Measurements from ENCODE around the gene PPP6R3.
"Not testable (repeated sequence)": the region's sequence is repeated elsewhere in the genome, so short reads cannot be mapped to it uniquely, and the experiment has no call there.

The PPP6R3 gene

DNA sequence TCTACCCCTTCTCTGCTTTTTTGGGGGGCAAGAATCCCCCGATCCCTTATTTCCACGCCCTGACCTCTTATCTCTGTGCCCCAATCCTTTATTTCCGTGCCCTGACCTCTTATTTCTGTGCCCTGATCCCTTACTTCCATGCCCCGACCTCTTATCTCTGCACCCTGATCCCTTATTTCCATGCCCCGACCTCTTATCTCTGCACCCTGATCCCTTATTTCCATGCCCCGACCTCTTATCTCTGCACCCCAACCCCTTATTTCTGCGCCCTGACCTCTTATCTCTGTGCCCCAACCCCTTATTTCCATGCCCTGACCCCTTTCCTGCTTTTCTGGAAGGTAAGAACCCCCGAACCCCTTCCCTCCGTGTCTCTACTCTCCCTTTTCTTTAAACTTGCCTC lies 163.2 kb downstream of the PPP6R3 start:
- DNase-seq, result not testable (repeated sequence)

DNA sequence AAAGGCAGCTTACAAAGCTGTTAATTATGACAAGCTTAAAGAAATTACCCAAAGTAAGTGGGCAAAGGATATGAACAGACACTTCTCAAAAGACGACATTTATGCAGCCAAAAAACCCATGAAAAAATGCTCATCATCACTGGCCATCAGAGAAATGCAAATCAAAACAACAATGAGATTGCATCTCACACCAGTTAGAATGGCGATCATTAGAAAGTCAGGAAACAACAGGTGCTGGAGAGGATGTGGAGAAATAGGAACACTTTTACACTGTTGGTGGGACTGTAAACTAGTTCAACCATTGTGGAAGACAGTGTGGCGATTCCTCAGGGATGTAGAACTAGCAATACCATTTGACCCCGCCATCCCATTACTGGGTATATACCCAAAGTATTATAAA lies 164.5 kb downstream of the PPP6R3 start:
- not testable (repeated sequence) for DNase-seq

DNA sequence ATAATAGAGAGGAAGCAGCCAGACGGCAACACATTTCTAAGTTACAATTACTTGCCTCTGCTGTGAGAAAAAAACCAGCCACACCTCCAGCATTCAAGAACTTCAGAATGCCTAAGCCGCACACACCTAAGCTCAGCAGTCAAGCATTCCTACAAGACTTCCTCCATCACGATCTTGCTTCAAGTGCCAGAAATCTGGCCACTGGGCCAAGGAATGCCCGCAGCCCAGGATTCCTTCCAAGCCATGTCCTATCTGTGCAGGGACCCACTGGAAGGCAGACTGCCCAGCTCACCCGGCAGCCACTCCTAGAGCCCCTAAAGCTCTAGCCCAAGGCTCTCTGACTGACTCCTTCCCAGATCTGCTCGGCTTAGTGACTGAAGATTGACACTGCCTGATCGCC lies 165.7 kb downstream of the PPP6R3 start:
- not testable (repeated sequence) for DNase-seq

DNA sequence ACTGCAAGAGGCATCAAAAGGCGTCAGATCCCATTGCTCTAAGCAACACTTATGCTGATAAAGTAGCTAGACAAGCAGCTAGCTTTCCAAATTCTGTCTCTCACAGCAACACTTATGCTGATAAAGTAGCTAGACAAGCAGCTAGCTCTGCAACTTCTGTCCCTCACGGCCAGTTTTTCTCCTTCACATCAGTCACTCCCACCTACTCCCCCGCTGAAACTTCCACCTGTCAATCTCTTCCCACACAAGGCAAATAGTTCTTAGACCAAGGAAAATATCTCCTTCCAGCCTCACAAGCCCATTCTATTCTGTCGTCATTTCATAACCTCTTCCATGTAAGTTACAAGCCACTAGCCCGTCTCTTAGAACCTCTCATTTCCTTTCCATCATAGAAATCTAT lies 168.3 kb downstream of the PPP6R3 start:
- DNase-seq, result not testable (repeated sequence)

DNA sequence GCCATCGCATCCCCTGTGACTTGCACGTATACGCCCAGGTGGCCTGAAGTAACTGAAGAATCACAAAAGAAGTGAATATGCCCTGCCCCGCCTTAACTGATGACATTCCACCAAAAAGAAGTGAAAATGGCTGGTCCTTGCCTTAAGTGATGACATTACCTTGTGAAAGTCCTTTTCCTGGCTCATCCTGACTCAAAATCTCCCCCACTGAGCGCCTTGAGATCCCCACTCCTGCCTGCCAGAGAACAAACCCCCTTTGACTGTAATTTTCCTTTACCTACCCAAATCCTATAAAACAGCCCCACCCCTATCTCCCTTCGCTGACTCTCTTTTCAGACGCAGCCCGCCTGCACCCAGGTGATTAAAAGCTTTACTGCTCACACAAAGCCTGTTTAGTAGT lies 171.8 kb downstream of the PPP6R3 start:
- DNase-seq, result not testable (repeated sequence)

DNA sequence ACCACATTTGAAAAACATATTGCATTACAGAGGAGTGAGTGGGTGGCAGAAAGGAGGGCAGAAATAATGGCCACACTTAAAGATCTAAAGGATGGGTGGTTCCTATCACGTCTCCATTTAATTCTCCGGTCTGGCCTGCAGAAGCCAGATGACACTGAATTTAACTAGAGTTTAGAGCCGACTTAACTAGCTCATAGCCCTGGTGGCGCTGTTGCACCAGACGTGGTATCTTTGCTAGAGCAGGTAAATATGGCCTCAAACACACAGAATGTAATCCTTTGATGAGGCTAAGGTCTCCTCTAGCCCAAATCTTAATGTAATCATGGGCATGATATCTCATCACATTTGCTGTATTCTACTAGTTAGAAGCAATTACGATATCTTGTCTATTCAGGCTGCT lies 172.2 kb downstream of the PPP6R3 start:
- DNase-seq, result peak; percentile 35

DNA sequence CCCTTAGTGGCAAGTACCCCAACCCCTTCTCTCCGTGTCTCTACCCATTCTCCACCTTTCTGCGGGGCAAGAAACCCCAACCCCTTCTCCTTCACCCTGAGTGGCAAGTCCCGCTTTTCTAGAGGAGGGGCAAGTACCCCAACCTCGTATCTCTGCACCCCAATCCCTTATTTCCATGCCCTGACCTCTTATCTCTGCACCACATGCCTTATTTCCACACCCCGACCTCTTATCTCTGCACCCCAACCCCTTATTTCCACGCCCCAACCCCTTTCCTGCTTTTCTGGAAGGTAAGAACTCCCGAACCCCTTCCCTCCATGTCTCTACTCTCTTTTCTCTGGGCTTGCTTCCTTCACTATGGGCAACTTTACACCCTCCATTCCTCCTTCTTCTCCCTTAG lies 174.1 kb downstream of the PPP6R3 start:
- not testable (repeated sequence) for DNase-seq

DNA sequence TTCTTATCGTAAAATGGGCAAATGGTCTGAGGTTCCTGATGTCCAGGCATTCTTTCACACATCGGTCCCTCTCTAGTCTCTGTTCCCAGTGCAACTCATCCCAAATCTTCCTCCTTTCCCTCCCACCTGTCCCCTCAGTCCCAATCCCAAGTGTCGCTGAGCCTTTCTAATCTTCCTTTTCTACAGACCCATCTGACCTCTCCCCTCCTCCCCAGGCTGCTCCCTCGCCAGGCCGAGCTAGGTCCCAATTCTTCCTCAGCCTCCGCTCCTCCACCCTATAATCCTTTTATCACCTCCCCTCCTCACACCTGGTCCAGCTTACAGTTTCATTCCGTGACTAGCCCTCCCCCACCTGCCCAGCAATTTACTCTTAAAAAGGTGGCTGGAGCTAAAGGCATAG lies 174.6 kb downstream of the PPP6R3 start:
- not testable (repeated sequence) for DNase-seq

DNA sequence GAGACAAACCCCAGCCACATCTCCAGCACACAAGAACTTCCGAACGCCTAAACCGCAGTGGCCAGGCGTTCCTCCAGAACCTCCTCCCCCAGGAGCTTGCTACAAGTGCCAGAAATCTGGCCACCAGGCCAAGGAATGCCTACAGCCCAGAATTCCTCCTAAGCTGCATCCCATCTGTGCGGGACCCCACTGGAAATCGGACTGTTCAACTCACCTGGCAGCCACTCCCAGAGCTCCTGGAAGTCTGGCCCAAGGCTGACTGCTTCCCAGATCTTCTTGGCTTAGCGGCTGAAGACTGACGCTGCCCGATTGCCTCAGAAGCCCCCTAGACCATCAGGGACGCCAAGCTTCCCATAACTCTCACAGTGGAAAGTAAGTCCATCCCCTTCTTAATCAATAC lies 175.3 kb downstream of the PPP6R3 start:
- not testable (repeated sequence) for DNase-seq

DNA sequence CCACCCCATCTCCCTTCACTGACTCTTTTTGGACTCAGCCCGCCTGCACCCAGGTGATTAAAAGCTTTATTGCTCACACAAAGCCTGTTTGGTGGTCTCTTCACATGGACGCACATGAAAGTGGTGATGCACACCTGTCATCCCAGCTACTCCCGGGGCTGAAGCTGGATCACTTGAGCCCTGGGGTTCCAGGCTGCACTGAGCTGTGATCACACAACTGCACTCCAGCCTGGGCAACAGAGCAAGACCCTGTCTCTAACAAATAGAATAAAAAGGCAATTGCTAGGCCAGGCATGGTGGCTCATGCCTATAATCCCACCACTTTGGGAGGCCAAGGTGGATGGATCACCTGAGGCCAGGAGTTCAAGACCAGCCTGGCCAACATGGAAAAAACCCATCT lies 178.8 kb downstream of the PPP6R3 start:
- DNase-seq, result not testable (repeated sequence)

DNA sequence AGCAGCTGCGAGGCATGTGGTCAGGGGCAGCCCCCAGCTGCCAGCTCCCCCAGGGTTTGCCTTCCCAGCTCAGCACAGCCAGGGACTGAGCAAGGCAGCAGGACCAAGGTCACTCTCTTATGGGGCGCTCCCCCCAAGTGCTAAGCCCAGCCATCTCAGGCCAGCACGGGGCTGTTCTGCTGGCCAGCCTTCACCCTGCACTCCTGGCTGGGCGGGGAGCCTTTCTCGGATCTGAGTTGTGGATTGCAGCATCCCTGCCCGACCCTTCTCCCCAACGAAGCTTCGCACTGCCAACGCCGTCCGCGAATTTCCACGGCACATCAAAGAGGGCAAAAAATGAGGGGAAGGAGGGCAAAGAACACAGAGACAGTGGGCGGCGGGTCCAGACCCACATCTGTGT lies 181.3 kb downstream of the PPP6R3 start:
- DNase-seq, result no peak

DNA sequence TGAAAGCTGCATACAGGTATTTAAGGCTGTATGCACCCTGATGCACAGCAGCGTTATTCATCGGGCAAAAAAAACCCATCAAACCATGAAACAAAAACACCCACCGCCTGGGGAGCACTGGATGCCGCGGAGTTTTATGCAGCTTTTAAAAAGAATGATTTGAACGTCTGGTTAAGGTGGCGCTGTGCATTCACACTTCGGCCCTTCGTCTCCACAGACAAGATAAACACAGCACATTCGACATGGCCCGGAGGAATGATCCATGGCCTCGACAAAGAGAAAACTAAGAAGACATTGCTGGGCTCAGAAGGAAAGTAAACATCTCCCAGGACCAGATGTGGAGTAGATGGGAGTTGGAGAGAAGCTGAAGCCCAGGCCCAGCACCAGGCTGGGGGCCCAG lies 183.0 kb downstream of the PPP6R3 start:
- DNase-seq, result no peak

DNA sequence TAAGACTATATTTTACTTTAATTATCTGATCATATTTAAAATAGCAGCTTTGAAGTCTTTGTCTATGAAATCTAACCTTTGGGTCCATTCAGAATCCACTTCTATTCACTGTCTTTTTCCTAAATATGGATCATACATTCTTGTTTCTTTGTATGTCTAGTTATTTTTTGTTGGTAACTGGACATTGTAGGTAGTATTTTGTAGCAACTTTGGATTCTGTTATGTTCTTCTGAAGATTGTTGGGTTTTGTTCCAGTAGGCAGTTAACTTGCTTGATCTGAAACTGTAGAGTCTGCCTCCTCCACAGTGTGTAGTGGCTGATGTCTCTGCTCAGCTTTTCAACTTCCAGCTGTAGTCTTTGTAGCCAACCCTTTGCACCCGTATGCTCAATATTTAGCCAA lies 186.3 kb downstream of the PPP6R3 start:
- DNase-seq, result no peak

DNA sequence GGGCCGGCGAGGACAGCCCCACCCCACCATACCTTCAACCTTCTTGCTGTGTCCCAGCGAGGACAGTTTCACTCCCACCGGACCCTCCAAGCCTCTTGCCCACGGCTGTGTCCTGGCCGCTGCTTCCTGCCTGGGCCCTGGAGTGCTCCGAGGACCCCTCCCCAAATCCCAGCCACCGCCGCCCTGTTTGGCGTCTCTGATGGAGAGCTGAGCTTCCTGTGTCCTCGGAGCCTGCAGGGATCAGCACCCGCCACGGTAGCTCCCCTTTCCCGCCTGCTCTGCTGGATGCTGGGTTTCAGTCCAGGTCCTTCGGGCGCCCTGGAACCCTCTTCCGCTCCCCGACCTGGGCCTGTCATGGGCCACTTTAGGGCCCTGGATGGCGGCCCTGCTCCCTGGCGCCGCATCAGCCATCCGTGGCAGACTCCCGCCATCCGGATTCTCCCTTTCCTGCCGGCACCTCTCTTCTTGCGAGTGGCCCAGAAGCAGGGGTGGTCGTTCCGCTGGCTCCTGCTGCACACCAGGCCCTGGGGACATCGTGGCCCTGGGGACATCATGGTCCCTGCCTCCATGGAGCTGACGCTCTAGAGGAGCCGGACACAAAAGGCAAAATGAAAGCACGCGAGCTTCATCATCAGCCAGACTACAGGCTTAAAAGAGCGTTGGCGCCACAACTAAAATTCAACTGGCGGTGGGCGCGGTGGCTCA lies 189.5 kb downstream of the PPP6R3 start:
- DNase-seq, result no peak

DNA sequence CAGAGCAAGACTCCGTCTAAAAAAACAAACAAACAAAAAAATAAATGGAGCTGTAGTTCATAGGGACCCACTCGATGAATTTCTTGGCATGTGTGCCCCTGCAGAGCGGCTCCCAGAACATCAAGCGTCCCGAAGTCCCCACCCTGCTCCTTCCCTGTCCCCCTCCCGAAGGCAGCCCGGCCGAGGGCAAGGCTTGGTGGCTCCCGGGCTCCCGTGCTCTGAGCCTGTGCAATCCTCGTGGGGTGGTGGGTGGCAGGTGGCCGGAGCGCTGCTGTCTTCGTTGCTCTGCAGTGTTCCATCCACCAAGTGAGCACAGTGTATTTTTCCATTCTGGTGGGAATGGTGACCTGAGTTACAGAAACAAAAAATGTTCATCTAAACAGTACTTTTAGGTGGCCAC lies 190.2 kb downstream of the PPP6R3 start:
- DNase-seq, result no peak

DNA sequence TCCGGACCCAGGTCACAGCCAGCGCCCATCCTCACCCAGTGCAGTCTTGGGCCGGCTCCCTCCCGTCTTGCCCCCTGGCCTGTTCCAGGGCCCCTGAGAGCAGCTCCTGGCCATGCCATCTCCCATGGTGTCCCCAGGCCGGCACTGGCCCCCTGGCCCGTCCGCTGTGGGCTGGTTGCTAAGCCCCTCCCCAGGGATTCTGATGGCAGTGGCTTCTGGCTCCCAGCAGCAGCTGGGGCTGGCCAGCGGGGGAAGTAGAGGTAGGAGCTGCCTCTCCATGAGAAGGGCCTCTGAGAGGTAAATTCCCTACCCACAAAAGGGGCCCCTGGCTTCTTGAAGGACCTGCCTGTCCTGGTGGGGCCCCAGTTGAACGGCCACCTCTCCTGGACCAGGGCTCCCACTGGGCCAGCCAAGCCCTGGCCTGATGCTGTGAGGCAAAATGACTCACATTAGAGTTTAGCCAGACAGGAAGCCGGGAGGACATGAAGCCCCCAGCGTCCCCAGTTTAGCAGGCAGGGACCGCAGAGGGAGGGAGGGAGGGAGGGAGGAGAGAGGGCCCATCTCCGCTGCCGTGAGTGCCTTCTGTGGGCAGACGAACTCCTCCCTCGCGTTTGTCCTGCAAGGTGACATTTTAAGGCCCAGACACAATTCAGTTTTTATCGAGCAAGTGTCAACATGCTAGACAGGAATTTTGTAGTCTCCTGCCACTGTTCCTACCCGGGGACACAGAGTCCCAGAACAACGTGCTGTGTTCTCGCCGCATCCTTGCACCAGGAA lies 190.8 kb downstream of the PPP6R3 start:
- DNase-seq, result no peak

DNA sequence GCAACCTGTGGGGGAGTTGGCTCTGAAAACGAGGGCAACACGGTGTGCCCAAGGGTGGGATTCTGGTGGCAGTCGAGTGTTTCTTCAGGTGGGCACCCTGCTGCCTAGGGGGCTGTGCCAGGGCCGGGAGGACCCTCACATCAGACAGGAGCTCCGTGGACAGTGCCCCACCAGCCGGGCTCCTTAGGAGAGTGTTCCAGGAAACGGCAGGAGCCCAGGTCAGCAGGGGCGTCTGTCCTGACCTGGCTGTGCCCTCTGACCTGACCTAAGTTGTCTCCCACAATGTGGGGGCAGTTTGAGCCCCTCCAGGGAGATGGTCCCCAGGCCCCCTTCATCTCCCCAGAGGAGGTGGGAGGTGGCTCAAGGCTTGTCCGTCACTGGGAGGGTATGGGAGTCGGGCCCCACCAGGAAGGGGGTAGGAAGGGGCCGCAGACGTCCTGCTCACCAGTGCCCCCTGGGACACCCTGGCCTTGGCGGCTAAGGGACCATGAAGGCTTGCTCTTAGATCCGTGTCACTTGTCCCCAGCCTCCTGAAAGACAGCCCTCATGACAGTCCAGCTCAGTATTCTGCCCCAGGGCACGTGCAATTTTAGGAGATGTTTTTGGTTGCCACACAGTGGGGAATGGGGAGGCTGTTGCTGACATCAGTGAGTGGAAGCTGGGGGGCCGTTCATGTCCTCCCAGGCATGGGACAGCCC lies 191.6 kb downstream of the PPP6R3 start:
- no peak for DNase-seq

DNA sequence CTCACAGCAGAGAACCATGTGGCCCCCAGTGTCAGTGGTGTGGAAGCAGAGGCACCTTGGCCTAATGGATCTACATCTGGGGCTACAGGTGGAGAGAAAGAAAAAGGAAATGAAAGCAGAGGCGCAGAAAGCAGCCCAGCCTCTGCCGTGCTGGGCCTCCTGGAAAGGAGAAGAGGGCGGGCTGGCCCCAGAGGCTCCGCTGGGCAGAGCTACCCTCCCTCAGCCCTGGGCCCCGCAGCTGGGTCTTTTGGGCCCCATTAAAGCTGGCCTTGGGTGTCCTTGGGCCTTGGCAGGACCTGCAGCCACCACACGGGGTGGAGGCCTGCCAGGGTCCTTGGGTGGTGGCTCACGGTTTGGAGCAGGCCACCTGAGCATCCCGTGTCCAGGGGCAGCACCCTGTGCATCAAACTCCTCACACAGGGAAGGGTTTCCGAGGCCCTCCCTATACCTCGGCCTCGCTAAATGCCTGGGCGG lies 192.2 kb downstream of the PPP6R3 start:
- no peak for DNase-seq

DNA sequence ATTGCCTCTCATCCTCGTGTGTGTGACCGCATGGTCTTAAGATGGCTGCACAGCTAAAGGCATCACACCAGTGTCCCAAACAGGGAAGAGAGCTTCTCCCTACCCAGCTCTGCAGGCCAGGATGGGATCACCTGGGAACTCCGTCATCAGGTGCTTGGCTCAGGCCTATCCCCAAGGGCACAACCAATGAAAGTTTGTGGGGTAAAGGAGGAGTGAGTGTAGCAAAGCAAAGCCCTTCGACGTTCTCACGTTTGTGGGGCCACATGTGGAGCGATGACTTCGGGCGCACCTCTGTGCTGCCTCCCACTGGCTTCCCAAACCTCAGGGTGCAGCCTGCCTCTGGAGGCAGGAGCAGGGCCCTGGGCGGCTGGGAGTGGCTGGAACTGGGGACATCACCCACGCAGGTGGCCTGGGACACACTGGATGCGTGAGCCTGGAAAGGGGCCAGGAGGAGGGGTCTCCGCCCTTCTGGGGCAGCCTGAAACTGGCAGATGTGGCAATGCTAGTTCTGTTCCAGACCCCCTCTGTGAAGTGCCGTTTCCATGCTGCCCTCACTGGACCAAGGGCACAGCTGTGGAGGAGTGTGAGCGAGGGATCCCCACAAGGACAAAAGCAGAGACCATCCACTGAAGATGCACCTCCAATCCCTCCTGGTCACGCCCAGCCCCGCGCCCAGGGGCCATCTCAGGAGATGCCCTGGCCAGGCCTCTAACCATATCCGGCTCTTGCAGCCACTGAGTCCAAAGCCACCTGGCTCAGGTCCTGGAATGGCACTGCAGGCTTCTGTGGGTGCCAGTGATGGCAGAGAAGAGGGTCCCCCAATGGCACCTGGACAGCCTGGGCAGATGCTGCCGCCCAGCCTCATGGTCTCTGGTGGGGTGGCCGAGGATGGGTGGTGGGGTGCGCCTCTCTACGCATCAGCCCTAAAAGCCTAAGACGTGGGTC lies 193.2 kb downstream of the PPP6R3 start:
- no peak for DNase-seq

DNA sequence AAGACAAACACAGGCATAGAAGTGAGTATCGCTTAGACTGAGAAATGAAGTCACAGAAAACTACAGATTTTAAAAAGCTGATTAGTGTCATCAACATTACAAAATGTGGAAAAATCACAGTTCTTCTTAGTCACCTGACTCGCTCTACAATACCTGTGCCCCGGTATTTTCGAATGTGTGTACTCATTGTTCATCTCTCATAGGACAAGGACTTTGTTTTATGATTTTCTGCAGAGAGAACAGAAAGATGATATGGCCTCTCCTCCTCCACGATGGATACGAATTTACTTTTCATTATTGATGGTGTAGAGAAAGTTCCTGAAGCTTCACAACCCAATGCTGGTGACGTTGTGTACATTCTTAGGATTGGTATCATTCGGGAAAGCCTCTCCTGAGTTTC lies 194.4 kb downstream of the PPP6R3 start:
- no peak for DNase-seq

DNA sequence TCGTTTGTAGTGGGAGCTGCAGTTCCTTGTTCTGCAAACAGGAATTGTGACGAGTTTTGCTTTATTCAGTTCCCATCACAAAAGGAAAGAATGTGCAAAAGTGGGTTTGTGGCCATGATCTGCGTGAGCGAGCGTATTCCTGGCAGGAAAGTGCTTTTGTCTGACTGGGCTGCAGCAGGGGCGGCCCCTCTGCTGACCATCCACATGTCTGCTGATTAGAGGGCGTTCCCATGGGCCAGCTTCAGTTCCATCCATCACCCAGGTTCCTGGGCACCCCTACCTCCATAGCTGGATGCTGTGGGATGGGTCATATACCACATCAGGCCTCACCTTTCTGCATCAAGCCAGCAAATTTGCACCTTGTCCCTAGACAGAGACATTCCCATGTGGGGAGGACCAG lies 194.9 kb downstream of the PPP6R3 start:
- no peak for DNase-seq

DNA sequence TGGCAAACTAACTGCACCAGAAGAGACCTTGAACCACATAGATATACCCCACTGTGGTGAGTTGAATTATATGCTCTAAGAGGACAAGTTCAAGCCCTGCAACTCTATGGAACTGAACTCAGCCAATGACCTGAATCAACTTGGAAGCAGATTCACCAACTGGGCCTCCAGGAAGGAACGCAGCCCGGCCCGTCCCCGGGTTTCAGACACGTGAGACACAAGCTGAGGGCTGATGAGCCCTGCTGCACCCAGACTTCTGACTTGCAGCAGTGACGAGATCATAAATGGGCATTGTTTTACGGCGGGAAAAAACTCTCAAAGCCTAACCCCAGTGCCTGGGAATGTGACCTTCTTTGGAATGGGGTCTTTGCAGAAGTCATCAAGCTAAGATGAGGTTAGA lies 195.3 kb downstream of the PPP6R3 start:
- DNase-seq, result no peak

Data from CD4-positive, alpha-beta T cell treated with Interleukin-15 for 1 hour (primary cell).